Prostate gland (tissue), 2 donors: ENCODE data around the gene SERPINE2.

Experiments used
- CTCF ChIP-seq, 4 experiments: fragments of 200-600 bp in 2 of 4; fragments of 450-650 bp in 2 of 4; sonication (generic) in 2 of 4; IDR thresholded peaks; 1 replicate in 3 of 4; 2 replicates in 1 of 4; pipeline ENCODE4 v1.5.1; 2016 to 2019; ENCODE audit warnings: antibody characterized with exemption in 4 of 4, mild to moderate bottlenecking in 2 of 4, moderate library complexity in 2 of 4
- POLR2A ChIP-seq: fragments of 450-650 bp; IDR thresholded peaks from one replicate; pipeline ENCODE4 v1.6.1; 2016; ENCODE audit warnings: antibody characterized with exemption, mild to moderate bottlenecking

GRCh38 chr2:223996391-223996790, 42.7 kb downstream of the SERPINE2 start:
- TF ChIP-seq CTCF (IDR thresholded peaks at IDR 0.05) (no peak), POLR2A (no peak)
